OCI-LY3 (cell line): Measurements from ENCODE around the gene ZNF526.

Experiments used
- CTCF ChIP-seq: fragments of 200-600, 300-600 bp; sonication (generic); IDR thresholded peaks from 2 replicates; pipeline ENCODE4 v1.5.1; 2014; ENCODE audit warnings: antibody characterized with exemption, low read length, low read depth
- EZH2phosphoT487 ChIP-seq: fragments of 200-600 bp; shearing (Covaris generic); IDR thresholded peaks from 2 replicates; pipeline ENCODE4 v1.6.1; 2018; ENCODE audit warnings: antibody characterized with exemption, mixed run types, low read depth

- peak; percentile 40 for TF ChIP-seq CTCF
- TF ChIP-seq EZH2phosphoT487: no peak
These were observed 43.0 kb upstream of the ZNF526 start for GRCh38 chr19:42176990-42177685.
